ENCODE measurements around the gene TCHP. TPM values are rescaled to one million over a fixed set of nuclear protein-coding genes. Genes with fewer than 3 reads are reported as not detected.

The TCHP gene
- polyA plus RNA-seq, 1 experiment: 9.1 TPM

- POLR2A ChIA-PET: interaction anchor here (0.5 kb wide), 1 partner anchor 16 kb away, joined by 5 read pairs; no protein-coding TSS in a partner anchor
- TF ChIP-seq CTCF (IDR thresholded peaks at IDR 0.05; ENCODE audit: low read depth, low read length): no peak
- no peaks in the 10 kb centered on the region for H3K27me3 ChIP-seq (ENCODE audit: control insufficient read depth, insufficient read depth, low read length)
- H3K9me3 ChIP-seq (ENCODE audit: control insufficient read depth, insufficient read depth, low read length): no peaks in the 10 kb centered on the region; the same call in 1 of the 2 replicates
- H3K4me3 ChIP-seq (ENCODE audit: low read depth, low read length): no peak overlapping the region
- no peak overlapping the region for H3K27ac ChIP-seq (ENCODE audit: low read depth, low read length)
- DNase-seq (ENCODE audit: low read depth, low spot score): no peak
- CTCF ChIA-PET: interaction anchor here (1.2 to 1.3 kb wide), 3 partner anchors 9 to 105 kb away, joined by 3 to 5 read pairs (median 3); no protein-coding TSS in a partner anchor
Observed at GRCh38 chr12:109910254-109910968, 10.3 kb downstream of the TCHP start.

GRCh38 chr12:109910969-109911348, 10.9 kb downstream of the TCHP start:
- H3K4me3 ChIP-seq (ENCODE audit: low read depth, low read length): no peak overlapping the region
- TF ChIP-seq CTCF (IDR thresholded peaks at IDR 0.05; ENCODE audit: low read depth, low read length): peak; percentile 34
- CTCF ChIA-PET: interaction anchor here (1.3 kb wide), 2 partner anchors 9 to 57 kb away, joined by 3 to 5 read pairs; no protein-coding TSS in a partner anchor
- no peaks in the 10 kb centered on the region for H3K27me3 ChIP-seq (ENCODE audit: control insufficient read depth, insufficient read depth, low read length)
- H3K9me3 ChIP-seq (ENCODE audit: control insufficient read depth, insufficient read depth, low read length): no peaks in the 10 kb centered on the region; the same call in 1 of the 2 replicates
- POLR2A ChIA-PET: no interaction called here
- H3K27ac ChIP-seq (ENCODE audit: low read depth, low read length): no peak overlapping the region
- no peak for DNase-seq (ENCODE audit: low read depth, low spot score)

GRCh38 chr12:109912855-109913321, 12.8 kb downstream of the TCHP start:
- H3K27me3 ChIP-seq (ENCODE audit: control insufficient read depth, insufficient read depth, low read length): no peaks in the 10 kb centered on the region

GRCh38 chr12:109914461-109914860, 14.4 kb downstream of the TCHP start:
- CTCF ChIA-PET: no interaction called here
- POLR2A ChIA-PET: interaction anchor here (0.6 to 0.7 kb wide), 2 partner anchors 58 to 1503 kb away, joined by 3 to 4 read pairs; no protein-coding TSS in a partner anchor
- no peaks in the 10 kb centered on the region for H3K27me3 ChIP-seq (ENCODE audit: control insufficient read depth, insufficient read depth, low read length)
- no peak for DNase-seq (ENCODE audit: low read depth, low spot score)
- H3K27ac ChIP-seq (ENCODE audit: low read depth, low read length): no peak overlapping the region
- H3K9me3 ChIP-seq (ENCODE audit: control insufficient read depth, insufficient read depth, low read length): no peaks in the 10 kb centered on the region; the same call in 1 of the 2 replicates
- no peak overlapping the region for H3K4me3 ChIP-seq (ENCODE audit: low read depth, low read length)
- TF ChIP-seq CTCF (IDR thresholded peaks at IDR 0.05; ENCODE audit: low read depth, low read length): no peak

More at GRCh38 chr12:109912855-109913321, 12.8 kb downstream of the TCHP start:
- DNase-seq (ENCODE audit: low read depth, low spot score): no peak
- Histone ChIP-seq H3K9me3 (ENCODE audit: control insufficient read depth, insufficient read depth, low read length) (no peaks in the 10 kb centered on the region; the same call in 1 of the 2 replicates), H3K27ac (ENCODE audit: low read depth, low read length) (no peak overlapping the region), H3K4me3 (ENCODE audit: low read depth, low read length) (no peak overlapping the region)
- CTCF ChIA-PET: no interaction called here
- TF ChIP-seq CTCF (IDR thresholded peaks at IDR 0.05; ENCODE audit: low read depth, low read length): no peak
- POLR2A ChIA-PET: no interaction called here
